Measurements from ENCODE around the gene CD47. TPM values are rescaled to one million over a fixed set of nuclear protein-coding genes. Genes with fewer than 3 reads are reported as not detected.

The CD47 gene
- total RNA-seq, 1 experiment from 2014 or later, result 76.9 TPM

DNA sequence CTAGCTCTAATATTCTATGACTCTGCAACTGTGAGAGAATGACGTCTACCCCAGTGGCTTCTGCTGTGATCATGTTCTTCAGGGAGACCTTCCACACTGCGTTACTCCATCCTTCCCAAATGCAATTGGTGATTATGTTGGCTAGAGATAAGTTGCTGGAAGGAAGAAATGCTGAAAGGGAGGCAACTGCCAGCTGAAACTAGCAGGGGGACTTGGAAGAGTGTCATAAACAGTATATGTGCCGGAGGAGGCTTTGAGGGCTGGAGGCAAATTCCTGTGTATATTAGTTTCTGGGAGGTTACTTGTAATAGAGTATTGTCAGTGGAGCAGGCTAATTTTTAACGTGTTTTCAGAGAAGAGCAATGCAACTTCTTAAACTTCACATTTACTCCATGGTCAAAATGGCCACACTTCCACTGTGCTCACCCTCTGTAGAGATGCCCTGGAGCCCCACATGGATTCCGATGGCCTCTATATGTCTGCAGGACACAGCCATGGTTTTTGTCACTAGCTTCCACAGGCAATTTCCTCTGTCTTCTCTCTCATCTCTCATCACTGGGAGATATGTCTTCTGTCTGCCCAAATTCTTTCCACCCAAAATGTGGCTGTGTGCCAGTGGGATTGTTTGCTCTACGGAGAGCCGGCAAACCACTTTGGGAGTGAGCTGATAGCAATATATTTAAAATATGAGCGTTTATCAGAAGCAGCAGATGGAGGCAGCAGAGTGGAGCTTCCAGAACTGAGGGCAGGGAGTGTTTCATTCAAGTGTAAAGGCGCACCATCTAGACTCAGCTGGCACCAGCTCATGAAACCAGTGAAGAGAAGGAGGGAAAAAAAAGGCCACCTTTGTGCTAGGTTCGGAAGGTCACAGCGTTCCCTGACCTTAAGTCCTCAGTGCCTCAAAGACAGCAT is 13.3 kb upstream of the CD47 start:
- Histone ChIP-seq H3K4me1 (replicated peaks; ENCODE audit: insufficient read depth) (peaks cover 21% of the 10 kb centered on the region), H2AFZ (no peak overlapping the region), H3K4me2 (no peak overlapping the region), H3K36me3 (ENCODE audit: low read depth) (no peaks in the 10 kb centered on the region), H3K9me2 (ENCODE audit: insufficient read depth) (no peaks in the 10 kb centered on the region), H3K27me3 (ENCODE audit: insufficient read depth, low read depth) (no peaks in the 10 kb centered on the region), H3K27ac (no peak overlapping the region), H3K4me3 (no peak overlapping the region), H3K79me2 (ENCODE audit: low read depth) (no peaks in the 10 kb centered on the region), H3F3A (ENCODE audit: insufficient read depth, low read depth) (peaks cover 9% of the 10 kb centered on the region; the same call in 1 of the 2 replicates), H4K20me1 (ENCODE audit: insufficient read depth) (no peaks in the 10 kb centered on the region), H3K9me3 (ENCODE audit: insufficient read depth, low read depth) (no peaks in the 10 kb centered on the region)
- CTCF ChIA-PET, result no interaction called here
- POLR2A ChIA-PET (ENCODE audit: unreplicated experiment), result no interaction called here
- TF ChIP-seq EZH2 (IDR thresholded peaks at IDR 0.05; ENCODE audit: low read depth), result no peak
- TF ChIP-seq, protein P1, sequence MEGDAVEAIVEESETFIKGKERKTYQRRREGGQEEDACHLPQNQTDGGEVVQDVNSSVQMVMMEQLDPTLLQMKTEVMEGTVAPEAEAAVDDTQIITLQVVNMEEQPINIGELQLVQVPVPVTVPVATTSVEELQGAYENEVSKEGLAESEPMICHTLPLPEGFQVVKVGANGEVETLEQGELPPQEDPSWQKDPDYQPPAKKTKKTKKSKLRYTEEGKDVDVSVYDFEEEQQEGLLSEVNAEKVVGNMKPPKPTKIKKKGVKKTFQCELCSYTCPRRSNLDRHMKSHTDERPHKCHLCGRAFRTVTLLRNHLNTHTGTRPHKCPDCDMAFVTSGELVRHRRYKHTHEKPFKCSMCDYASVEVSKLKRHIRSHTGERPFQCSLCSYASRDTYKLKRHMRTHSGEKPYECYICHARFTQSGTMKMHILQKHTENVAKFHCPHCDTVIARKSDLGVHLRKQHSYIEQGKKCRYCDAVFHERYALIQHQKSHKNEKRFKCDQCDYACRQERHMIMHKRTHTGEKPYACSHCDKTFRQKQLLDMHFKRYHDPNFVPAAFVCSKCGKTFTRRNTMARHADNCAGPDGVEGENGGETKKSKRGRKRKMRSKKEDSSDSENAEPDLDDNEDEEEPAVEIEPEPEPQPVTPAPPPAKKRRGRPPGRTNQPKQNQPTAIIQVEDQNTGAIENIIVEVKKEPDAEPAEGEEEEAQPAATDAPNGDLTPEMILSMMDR (conservative IDR thresholded peaks at IDR 0.05), result no peak
- BruUV-seq (replicated peaks), result no TSS peak
- intact Hi-C loops (cut with micrococcal nuclease; ENCODE audit: unreplicated experiment), result no loop called here
- DNase-seq, result no peak

DNA sequence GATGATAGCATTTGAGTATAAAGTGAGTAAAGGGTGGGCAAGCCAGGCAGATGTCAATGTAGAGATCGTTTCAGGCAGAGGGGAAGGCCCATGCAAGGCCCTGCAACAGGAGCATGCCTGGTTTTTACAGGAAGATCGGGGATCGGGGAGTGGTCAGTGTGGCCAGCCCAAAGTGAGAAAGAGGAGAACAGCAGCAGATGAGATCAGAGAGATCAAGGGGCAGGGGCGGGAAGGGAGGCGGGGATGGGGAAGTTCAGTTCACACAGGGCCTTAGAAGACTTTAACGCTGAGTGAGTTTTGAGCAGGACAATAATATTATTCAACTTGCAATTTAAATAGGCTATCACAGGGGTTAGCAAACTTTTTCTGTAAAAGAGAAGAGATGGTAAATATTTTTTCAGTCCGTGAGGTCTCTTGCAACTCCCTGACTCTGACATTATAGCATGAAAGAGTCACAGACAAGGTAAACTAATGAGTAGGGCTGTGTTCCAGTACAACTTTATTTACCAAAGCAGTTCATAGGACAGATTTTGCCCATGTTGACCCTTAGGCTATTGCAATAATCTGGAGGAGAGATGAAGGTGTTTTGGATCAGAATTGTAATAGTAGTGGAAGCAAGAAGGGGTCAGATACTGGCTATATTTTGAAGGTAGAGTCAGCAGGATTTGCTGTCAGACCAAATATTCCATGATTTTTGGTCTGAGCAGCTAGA is 12.4 kb upstream of the CD47 start:
- Histone ChIP-seq H3K4me1 (replicated peaks; ENCODE audit: insufficient read depth) (peaks cover 21% of the 10 kb centered on the region), H2AFZ (no peak overlapping the region), H4K20me1 (ENCODE audit: insufficient read depth) (no peaks in the 10 kb centered on the region), H3K9me2 (ENCODE audit: insufficient read depth) (no peaks in the 10 kb centered on the region), H3K36me3 (ENCODE audit: low read depth) (no peaks in the 10 kb centered on the region), H3F3A (ENCODE audit: insufficient read depth, low read depth) (peaks cover 9% of the 10 kb centered on the region; the same call in 1 of the 2 replicates), H3K79me2 (ENCODE audit: low read depth) (no peaks in the 10 kb centered on the region), H3K9me3 (ENCODE audit: insufficient read depth, low read depth) (no peaks in the 10 kb centered on the region), H3K4me3 (no peak overlapping the region), H3K27me3 (ENCODE audit: insufficient read depth, low read depth) (no peaks in the 10 kb centered on the region), H3K27ac (no peak overlapping the region), H3K4me2 (no peak overlapping the region)
- DNase-seq, result no peak
- TF ChIP-seq, protein P1 (conservative IDR thresholded peaks at IDR 0.05), result no peak
- no peak for TF ChIP-seq EZH2 (IDR thresholded peaks at IDR 0.05; ENCODE audit: low read depth)
- intact Hi-C loops (cut with micrococcal nuclease; ENCODE audit: unreplicated experiment), result no loop called here
- BruUV-seq (replicated peaks), result no TSS peak
- POLR2A ChIA-PET (ENCODE audit: unreplicated experiment), result no interaction called here
- CTCF ChIA-PET, result no interaction called here

DNA sequence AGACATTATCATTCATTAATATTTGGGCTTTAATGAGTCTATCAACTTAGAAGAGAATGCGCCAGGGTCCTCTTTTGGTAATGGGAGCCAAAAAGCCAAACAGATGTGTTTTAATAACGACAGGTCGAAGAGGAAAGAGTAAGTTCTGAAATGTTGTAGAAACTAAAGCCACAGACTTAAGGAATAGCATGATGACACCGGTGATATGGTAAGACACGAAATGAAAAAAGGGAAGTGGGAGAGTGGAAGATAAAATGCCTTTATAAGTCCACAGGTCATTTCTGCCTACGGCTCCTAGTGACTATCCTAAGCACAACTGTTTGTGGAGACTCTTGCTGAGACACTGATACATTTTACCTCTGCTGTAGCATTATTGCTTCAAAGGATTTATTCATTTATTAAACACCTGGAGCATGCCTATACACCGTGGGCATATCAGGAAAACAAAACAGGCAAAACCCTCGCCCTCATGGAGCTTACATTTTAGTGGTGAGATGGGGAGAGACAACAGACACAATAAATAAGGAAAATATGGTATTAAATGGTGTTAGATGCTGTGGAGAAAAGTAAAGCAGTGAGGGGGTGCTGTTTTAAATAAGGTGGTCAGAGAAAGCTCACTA is 11.7 kb upstream of the CD47 start:
- H3K4me2 ChIP-seq, result no peak overlapping the region
- no peaks in the 10 kb centered on the region for H3K27me3 ChIP-seq (ENCODE audit: insufficient read depth, low read depth)
- H3K79me2 ChIP-seq (ENCODE audit: low read depth), result no peaks in the 10 kb centered on the region
- H3K4me1 ChIP-seq (replicated peaks; ENCODE audit: insufficient read depth), result peaks cover 21% of the 10 kb centered on the region
- H3F3A ChIP-seq (ENCODE audit: insufficient read depth, low read depth), result peaks cover 9% of the 10 kb centered on the region; the same call in 1 of the 2 replicates
- no peaks in the 10 kb centered on the region for H3K9me2 ChIP-seq (ENCODE audit: insufficient read depth)
- no peaks in the 10 kb centered on the region for H4K20me1 ChIP-seq (ENCODE audit: insufficient read depth)
- no peak overlapping the region for H3K27ac ChIP-seq
- no peak for DNase-seq
- ChIA-PET CTCF (no interaction called here), POLR2A (ENCODE audit: unreplicated experiment) (no interaction called here)
- H3K4me3 ChIP-seq, result no peak overlapping the region
- BruUV-seq (replicated peaks), result no TSS peak
- intact Hi-C loops (cut with micrococcal nuclease; ENCODE audit: unreplicated experiment), result no loop called here
- H3K36me3 ChIP-seq (ENCODE audit: low read depth), result no peaks in the 10 kb centered on the region
- H2AFZ ChIP-seq, result no peak overlapping the region
- TF ChIP-seq EZH2 (IDR thresholded peaks at IDR 0.05; ENCODE audit: low read depth), result no peak
- TF ChIP-seq, protein P1 (conservative IDR thresholded peaks at IDR 0.05), result no peak
- no peaks in the 10 kb centered on the region for H3K9me3 ChIP-seq (ENCODE audit: insufficient read depth, low read depth)
